Upper lobe of left lung (tissue), 6 donors: ENCODE results near the gene KCNQ4. TPM values are rescaled to one million over a fixed set of nuclear protein-coding genes. Genes with fewer than 3 reads are reported as not detected.

Experiments used
- ATAC-seq, 2 donors: fragments of 200-7000 bp; cut with Tn5 transposase; one replicate each; pipeline ENCODE4 v1.9.1; 2022; ENCODE audit warnings: mild to moderate bottlenecking in 2 of 2, moderate library complexity in 2 of 2; ENCODE audit not compliant: low FRiP score in 2 of 2
- DNase-seq, 2 donors: peaks; one replicate each; pipeline ENCODE4 v3.0.0-alpha.2; 2019 to 2020
- H3K27ac ChIP-seq, 4 donors: fragments of 200-600 bp; sonication (generic); one replicate each; pipeline ENCODE4 v1.5.1; 2016 to 2019
- H3K27me3 ChIP-seq, 4 donors: fragments of 200-600 bp; sonication (generic); one replicate each; pipeline ENCODE4 v1.5.1; 2017 to 2019
- H3K36me3 ChIP-seq, 4 donors: fragments of 200-600 bp; sonication (generic); one replicate each; pipeline ENCODE4 v1.5.1; 2016 to 2019
- H3K4me1 ChIP-seq, 4 donors: fragments of 200-600 bp; sonication (generic); one replicate each; pipeline ENCODE4 v1.5.1; 2018 to 2019
- H3K4me3 ChIP-seq, 4 donors: fragments of 200-600 bp; sonication (generic); one replicate each; pipeline ENCODE4 v1.5.1; 2017 to 2019; ENCODE audit warnings: mild to moderate bottlenecking in 2 of 4, moderate library complexity in 1 of 4
- H3K9me3 ChIP-seq, 4 donors: fragments of 200-600 bp; sonication (generic); one replicate each; pipeline ENCODE4 v1.5.1; 2018 to 2019
- CTCF ChIP-seq, 6 experiments: fragments of 450-650 bp in 4 of 6; fragments of 200-600 bp in 2 of 6; sonication (generic) in 2 of 6; IDR thresholded peaks; one replicate each; pipeline ENCODE4 v1.5.1; 2016 to 2019; ENCODE audit warnings: antibody characterized with exemption in 6 of 6
- EP300 ChIP-seq, 4 donors: sonication (generic); formaldehyde crosslinking; IDR thresholded peaks; one replicate each; pipeline ENCODE4 v1.5.1; 2017; ENCODE audit warnings: antibody characterized with exemption in 4 of 4, control low read depth in 2 of 4
- POLR2A ChIP-seq, 4 donors: fragments of 450-650 bp; IDR thresholded peaks; one replicate each; pipeline ENCODE4 v1.5.1; 2016 to 2017; ENCODE audit warnings: antibody characterized with exemption in 4 of 4, mild to moderate bottlenecking in 2 of 4
- POLR2AphosphoS5 ChIP-seq, 2 donors: sonication (generic); formaldehyde crosslinking; IDR thresholded peaks; one replicate each; pipeline ENCODE4 v1.5.1; 2017; ENCODE audit warnings: antibody characterized with exemption in 2 of 2
- WGBS, 2 donors: methylation state at CpG; one replicate each; pipeline ENCODE4 v1.1.5; 2017 to 2018; 5-methylcytosine and 5-hydroxymethylcytosine counted together
- total RNA-seq, 6 donors: library from RNA; depleted of rRNA in 4 of 6; stranded (reverse); fragments of >200 nt in 4 of 6; gene quantifications; one replicate each; pipeline versions ENCODE4 v1.1.0 to v1.2.1, GENCODE V29; 2016 to 2021
- donor health status: DM: no; HTN: no; CAD: no; lungs with moderate emphysema.
- donor health status: DM: no; HTN: yes; CAD: no; lungs with severe emphysema.

The KCNQ4 gene
- total RNA-seq = under 1 TPM in 5 of 6 donors, not detected in 1; 0.44 to 0.89 (median 0.60) TPM

- no peaks in the 10 kb centered on the region for H3K9me3 ChIP-seq
- peak within 1 kb of the TSS in 3 of 4 donors; percentile 38 to 46 (median 39) for H3K27ac ChIP-seq
- 5 to 19% methylated on average over 12 to 52 of the region's 73 CpGs for WGBS, 2 donors
- peak; percentile 49 to 93 for DNase-seq
- no peaks in the 10 kb centered on the region for H3K27me3 ChIP-seq
- H3K4me3 ChIP-seq = peak within 1 kb of the TSS; percentile 18 to 57 (median 51)
- H3K36me3 ChIP-seq = no peaks in the 10 kb centered on the region
- ATAC-seq = peak in 1 of 2 donors; percentile 69
- TF ChIP-seq EP300 (IDR thresholded peaks at IDR 0.05) = no peak
- TF ChIP-seq POLR2A (IDR thresholded peaks at IDR 0.05) = no peak
- TF ChIP-seq POLR2AphosphoS5 (IDR thresholded peaks at IDR 0.05) = no peak
- no peak for TF ChIP-seq CTCF (IDR thresholded peaks at IDR 0.05)
- peaks cover 16 to 23% (median 17%) of the 10 kb centered on the region in 4 donors for H3K4me1 ChIP-seq
These were observed at the start of gene KCNQ4 for GRCh38 chr1:40783001-40783905. KCNQ4 (plus strand) TSS chr1:40783787; CDS start chr1:40784094, 307 bp downstream.

GRCh38 chr1:40734882-40735628 is 48.5 kb upstream of the KCNQ4 start:
- 89% methylated on average over 8 of the region's 8 CpGs for WGBS, 2 donors
- H3K4me3 ChIP-seq = no peak overlapping the region
- no peak for ATAC-seq
- H3K27ac ChIP-seq = no peak overlapping the region
- H3K27me3 ChIP-seq = no peaks in the 10 kb centered on the region
- H3K9me3 ChIP-seq = no peaks in the 10 kb centered on the region
- TF ChIP-seq EP300 (IDR thresholded peaks at IDR 0.05) (no peak), POLR2A (IDR thresholded peaks at IDR 0.05) (no peak), CTCF (IDR thresholded peaks at IDR 0.05) (no peak), POLR2AphosphoS5 (IDR thresholded peaks at IDR 0.05) (no peak)
- DNase-seq = no peak
- H3K36me3 ChIP-seq = peaks cover 0 to 15% (median 11%) of the 10 kb centered on the region in 4 donors
- peaks cover 9 to 17% (median 14%) of the 10 kb centered on the region in 4 donors for H3K4me1 ChIP-seq

- no peaks in the 10 kb centered on the region for H3K9me3 ChIP-seq
- H3K27ac ChIP-seq = peak overlapping the region in 1 of 4 donors; percentile 34
- no peak for ATAC-seq
- TF ChIP-seq POLR2A (IDR thresholded peaks at IDR 0.05) = no peak
- TF ChIP-seq CTCF (IDR thresholded peaks at IDR 0.05) = no peak
- TF ChIP-seq EP300 (IDR thresholded peaks at IDR 0.05) = no peak
- TF ChIP-seq POLR2AphosphoS5 (IDR thresholded peaks at IDR 0.05) = no peak
- peaks cover 0 to 20% (median 12%) of the 10 kb centered on the region in 4 donors for H3K36me3 ChIP-seq
- no peaks in the 10 kb centered on the region for H3K27me3 ChIP-seq
- H3K4me3 ChIP-seq = no peak overlapping the region
- no peak for DNase-seq
- H3K4me1 ChIP-seq = peaks cover 9 to 19% (median 14%) of the 10 kb centered on the region in 4 donors
These were observed 47.5 kb upstream of the KCNQ4 start for GRCh38 chr1:40736085-40736531.

- Histone ChIP-seq H3K36me3 (peaks cover 0 to 38% (median 12%) of the 10 kb centered on the region in 4 donors), H3K4me3 (no peak overlapping the region), H3K4me1 (peaks cover 0 to 18% (median 10%) of the 10 kb centered on the region in 4 donors), H3K9me3 (no peaks in the 10 kb centered on the region), H3K27me3 (no peaks in the 10 kb centered on the region), H3K27ac (peak overlapping the region in 1 of 4 donors; percentile 2)
- TF ChIP-seq POLR2AphosphoS5 (IDR thresholded peaks at IDR 0.05) (no peak), POLR2A (IDR thresholded peaks at IDR 0.05) (no peak)
- DNase-seq = no peak
- ATAC-seq = no peak
- WGBS, 2 donors = 91% methylated on average over 6 of the region's 6 CpGs
These were observed 44.8 kb upstream of the KCNQ4 start for GRCh38 chr1:40738831-40739230.
